ENCODE results near the gene C1QTNF8.

C1QTNF8 gene

DNA sequence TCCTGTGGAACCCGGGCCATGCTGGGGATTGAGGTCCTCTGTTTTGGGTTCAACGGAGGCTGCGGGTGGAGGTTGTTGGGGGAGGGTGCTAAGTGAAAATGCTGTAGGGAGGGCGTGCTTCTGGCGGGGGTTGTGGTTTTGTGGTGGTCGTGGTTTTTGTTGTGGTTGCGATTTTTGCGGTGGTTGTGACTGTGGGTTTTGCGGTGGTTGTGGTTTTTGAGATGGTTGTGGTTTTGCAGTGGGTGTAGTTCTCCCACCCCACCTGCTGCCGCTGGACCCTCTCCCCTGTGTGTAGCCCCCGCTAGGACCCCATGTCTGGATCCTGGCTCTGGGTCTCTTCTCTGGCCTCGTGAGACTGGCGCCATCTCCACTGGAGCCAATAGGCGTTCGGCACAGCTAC, 28.4 kb downstream of the C1QTNF8 start:
- TF ChIP-seq TAF1 (IDR thresholded peaks at IDR 0.05; ENCODE audit: borderline replicate concordance, insufficient read depth, low read length), result no peak
- TF ChIP-seq POLR2AphosphoS5 (IDR thresholded peaks at IDR 0.05; ENCODE audit: low read depth, low read length), result no peak
- no peak for TF ChIP-seq FOXP2 (optimal IDR thresholded peaks at IDR 0.05; ENCODE audit: borderline replicate concordance, extremely low read depth, extremely low read length, insufficient read depth)
- TF ChIP-seq SIN3A (IDR thresholded peaks at IDR 0.05; ENCODE audit: borderline replicate concordance, insufficient read depth, low read length), result no peak
- TF ChIP-seq, protein P1, sequence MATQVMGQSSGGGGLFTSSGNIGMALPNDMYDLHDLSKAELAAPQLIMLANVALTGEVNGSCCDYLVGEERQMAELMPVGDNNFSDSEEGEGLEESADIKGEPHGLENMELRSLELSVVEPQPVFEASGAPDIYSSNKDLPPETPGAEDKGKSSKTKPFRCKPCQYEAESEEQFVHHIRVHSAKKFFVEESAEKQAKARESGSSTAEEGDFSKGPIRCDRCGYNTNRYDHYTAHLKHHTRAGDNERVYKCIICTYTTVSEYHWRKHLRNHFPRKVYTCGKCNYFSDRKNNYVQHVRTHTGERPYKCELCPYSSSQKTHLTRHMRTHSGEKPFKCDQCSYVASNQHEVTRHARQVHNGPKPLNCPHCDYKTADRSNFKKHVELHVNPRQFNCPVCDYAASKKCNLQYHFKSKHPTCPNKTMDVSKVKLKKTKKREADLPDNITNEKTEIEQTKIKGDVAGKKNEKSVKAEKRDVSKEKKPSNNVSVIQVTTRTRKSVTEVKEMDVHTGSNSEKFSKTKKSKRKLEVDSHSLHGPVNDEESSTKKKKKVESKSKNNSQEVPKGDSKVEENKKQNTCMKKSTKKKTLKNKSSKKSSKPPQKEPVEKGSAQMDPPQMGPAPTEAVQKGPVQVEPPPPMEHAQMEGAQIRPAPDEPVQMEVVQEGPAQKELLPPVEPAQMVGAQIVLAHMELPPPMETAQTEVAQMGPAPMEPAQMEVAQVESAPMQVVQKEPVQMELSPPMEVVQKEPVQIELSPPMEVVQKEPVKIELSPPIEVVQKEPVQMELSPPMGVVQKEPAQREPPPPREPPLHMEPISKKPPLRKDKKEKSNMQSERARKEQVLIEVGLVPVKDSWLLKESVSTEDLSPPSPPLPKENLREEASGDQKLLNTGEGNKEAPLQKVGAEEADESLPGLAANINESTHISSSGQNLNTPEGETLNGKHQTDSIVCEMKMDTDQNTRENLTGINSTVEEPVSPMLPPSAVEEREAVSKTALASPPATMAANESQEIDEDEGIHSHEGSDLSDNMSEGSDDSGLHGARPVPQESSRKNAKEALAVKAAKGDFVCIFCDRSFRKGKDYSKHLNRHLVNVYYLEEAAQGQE (IDR thresholded peaks at IDR 0.05; ENCODE audit: insufficient read depth in 1 of 2, low read depth in 2 of 2, low read length in 2 of 2), result no peak

DNA sequence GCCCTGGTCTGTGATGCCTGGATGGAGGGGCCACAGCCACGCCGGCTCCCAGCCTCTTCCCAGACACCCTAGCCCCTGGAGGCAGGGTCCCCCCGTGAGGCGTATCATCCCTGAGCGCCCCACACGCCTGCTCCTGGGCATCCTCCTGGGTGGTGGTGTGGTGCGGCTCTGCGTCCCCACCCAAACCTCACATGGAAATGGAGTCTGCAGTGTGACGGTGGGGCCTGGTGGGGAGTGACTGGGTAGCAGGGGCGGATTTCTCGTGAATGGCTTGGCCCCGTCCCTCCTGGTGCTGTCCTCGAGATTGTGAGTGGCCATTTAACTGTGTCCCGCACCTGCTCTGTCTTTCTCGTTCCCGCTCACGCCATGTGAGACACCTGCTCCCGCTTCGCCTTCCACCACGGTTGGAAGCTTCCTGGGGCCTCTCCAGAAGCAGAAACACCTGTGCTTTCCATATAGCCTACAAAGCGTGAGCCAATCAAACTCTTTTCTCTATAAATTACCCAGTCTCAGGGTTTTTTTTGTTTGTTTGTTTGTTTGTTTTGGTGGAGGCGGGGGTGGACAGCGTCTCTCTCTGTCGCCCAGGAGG, 29.4 kb downstream of the C1QTNF8 start:
- TF ChIP-seq TAF1 (IDR thresholded peaks at IDR 0.05; ENCODE audit: borderline replicate concordance, insufficient read depth, low read length) (no peak), FOXP2 (optimal IDR thresholded peaks at IDR 0.05; ENCODE audit: borderline replicate concordance, extremely low read depth, extremely low read length, insufficient read depth) (no peak), POLR2AphosphoS5 (IDR thresholded peaks at IDR 0.05; ENCODE audit: low read depth, low read length) (no peak), SIN3A (IDR thresholded peaks at IDR 0.05; ENCODE audit: borderline replicate concordance, insufficient read depth, low read length) (no peak)
- TF ChIP-seq, protein P1 (IDR thresholded peaks at IDR 0.05; ENCODE audit: insufficient read depth in 1 of 2, low read depth in 2 of 2, low read length in 2 of 2), result no peak

DNA sequence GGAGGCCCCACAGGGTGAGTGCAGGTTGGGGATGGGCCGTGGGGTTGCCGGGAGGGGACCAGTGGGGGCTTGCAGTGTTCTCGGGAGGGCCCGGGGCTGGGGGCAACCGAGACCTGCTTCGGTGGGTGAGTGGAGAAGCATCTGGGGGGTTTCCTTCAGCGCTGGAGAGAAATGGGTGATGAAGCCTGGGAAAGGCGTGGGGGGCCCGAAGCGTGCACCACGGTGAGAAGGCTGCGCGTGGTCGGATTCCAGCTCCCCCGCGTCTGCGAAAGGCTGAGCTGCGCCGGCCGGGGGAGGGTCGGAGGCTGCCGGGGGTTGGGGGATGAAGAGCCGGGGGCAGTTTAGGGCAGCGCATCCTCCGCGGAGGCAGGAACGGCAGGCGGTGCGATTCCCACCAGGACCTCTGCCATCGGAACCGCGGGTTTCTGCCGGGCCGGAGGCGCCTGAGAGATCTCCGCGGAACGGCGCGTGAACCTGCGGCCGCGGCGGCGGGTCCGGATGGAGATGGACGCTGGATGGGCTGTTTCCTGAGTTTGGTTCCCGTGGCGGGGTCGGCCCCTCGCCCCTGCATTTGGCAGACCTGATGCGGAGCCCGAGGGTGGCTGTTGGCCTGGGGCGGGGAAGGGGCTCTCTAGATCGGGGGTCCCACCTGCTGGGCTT, 30.4 kb downstream of the C1QTNF8 start:
- TF ChIP-seq, protein P1 (IDR thresholded peaks at IDR 0.05; ENCODE audit: insufficient read depth in 1 of 2, low read depth in 2 of 2, low read length in 2 of 2), result no peak

DNA sequence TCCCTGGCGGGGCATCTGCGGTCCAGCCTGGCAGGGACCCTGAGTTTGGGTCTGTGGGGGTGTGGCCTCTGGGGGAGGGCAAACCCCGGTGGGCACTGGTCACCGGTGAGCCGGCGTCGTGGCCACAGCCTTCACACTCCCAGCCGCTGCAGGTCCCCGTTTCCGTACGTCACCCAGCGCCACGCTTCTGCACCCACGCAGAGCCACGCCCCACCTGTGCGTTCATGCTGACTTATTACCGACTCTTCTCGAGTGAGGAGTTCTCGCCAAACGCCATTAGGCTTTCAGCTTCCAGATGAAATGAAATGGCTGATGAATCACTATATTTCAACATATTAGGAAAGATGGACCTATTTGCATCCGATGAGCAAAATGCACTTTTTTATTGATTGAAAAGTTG, 32.3 kb downstream of the C1QTNF8 start:
- TF ChIP-seq POLR2AphosphoS5 (IDR thresholded peaks at IDR 0.05; ENCODE audit: low read depth, low read length) (no peak), TAF1 (IDR thresholded peaks at IDR 0.05; ENCODE audit: borderline replicate concordance, insufficient read depth, low read length) (no peak), SIN3A (IDR thresholded peaks at IDR 0.05; ENCODE audit: borderline replicate concordance, insufficient read depth, low read length) (no peak), FOXP2 (optimal IDR thresholded peaks at IDR 0.05; ENCODE audit: borderline replicate concordance, extremely low read depth, extremely low read length, insufficient read depth) (no peak)
- TF ChIP-seq, protein P1 (IDR thresholded peaks at IDR 0.05; ENCODE audit: insufficient read depth in 1 of 2, low read depth in 2 of 2, low read length in 2 of 2), result no peak

DNA sequence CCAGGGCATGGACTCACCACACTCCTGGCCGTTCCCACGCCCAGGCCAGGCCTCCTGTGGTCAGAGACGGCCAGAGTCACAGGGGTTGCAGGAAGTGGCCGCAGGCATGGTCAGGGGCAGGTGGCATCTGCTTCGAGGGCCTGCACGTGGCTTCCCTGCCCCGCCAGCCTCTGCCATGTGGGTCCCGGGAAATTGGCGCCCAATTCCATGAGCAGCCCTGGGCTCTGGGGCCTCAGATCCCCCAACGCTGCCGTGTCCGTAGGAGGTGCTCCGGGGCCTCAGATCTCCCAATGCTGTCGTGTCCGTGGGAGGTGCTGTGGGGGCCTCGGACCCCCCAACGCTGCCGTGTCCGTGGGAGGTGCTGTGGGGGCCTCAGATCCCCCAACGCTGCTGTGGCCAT, 33.1 kb downstream of the C1QTNF8 start:
- TF ChIP-seq SIN3A (IDR thresholded peaks at IDR 0.05; ENCODE audit: borderline replicate concordance, insufficient read depth, low read length) (no peak), FOXP2 (optimal IDR thresholded peaks at IDR 0.05; ENCODE audit: borderline replicate concordance, extremely low read depth, extremely low read length, insufficient read depth) (no peak), POLR2AphosphoS5 (IDR thresholded peaks at IDR 0.05; ENCODE audit: low read depth, low read length) (no peak), TAF1 (IDR thresholded peaks at IDR 0.05; ENCODE audit: borderline replicate concordance, insufficient read depth, low read length) (no peak)
- TF ChIP-seq, protein P1 (IDR thresholded peaks at IDR 0.05; ENCODE audit: insufficient read depth in 1 of 2, low read depth in 2 of 2, low read length in 2 of 2), result no peak

All from PFSK-1 (cell line).